Tibial artery (tissue), 4 donors: ENCODE data around the gene EREG.

Experiments
- DNase-seq, 2 donors: peaks; one replicate each; pipeline ENCODE4 v3.0.0-alpha.2; 2019
- H3K27ac ChIP-seq, 2 donors: fragments of 200-600 bp; sonication (generic) in 1 of 2; 1 replicate in 1 of 2; 2 replicates in 1 of 2; pipeline ENCODE4 v1.5.1; 2018 to 2019; ENCODE audit warnings: mild to moderate bottlenecking in 1 of 2
- H3K27me3 ChIP-seq, 2 donors: fragments of 200-600 bp; sonication (generic) in 1 of 2; one replicate each; pipeline versions ENCODE4 v1.5.1 to v1.6.0; 2016 to 2019
- H3K36me3 ChIP-seq, 3 donors: fragments of 200-600 bp; sonication (generic) in 2 of 3; one replicate each; pipeline ENCODE4 v1.5.1; 2016 to 2019; ENCODE audit warnings: mild to moderate bottlenecking in 2 of 3
- H3K4me1 ChIP-seq, 4 donors: fragments of 200-600 bp; sonication (generic) in 2 of 4; 1 replicate in 3 of 4; 2 replicates in 1 of 4; pipeline ENCODE4 v1.5.1; 2016 to 2019
- H3K4me3 ChIP-seq, 2 donors: fragments of 200-600 bp; sonication (generic) in 1 of 2; 1 replicate in 1 of 2; 2 replicates in 1 of 2; pipeline ENCODE4 v1.5.1; 2018 to 2019; ENCODE audit warnings: mild to moderate bottlenecking in 2 of 2
- H3K9me3 ChIP-seq, 3 donors: fragments of 200-600 bp; sonication (generic) in 1 of 3; one replicate each; pipeline ENCODE4 v1.5.1; 2016 to 2019
- CTCF ChIP-seq, 2 experiments: fragments of 200-600 bp in 1 of 2; fragments of 450-650 bp in 1 of 2; IDR thresholded peaks; one replicate each; pipeline ENCODE4 v1.5.1; 2017 to 2019; ENCODE audit warnings: antibody characterized with exemption in 2 of 2, mild to moderate bottlenecking in 1 of 2, moderate library complexity in 1 of 2
- intact Hi-C: fragments of 100-400 bp; cut with DNase I; formaldehyde crosslinking; loops from one replicate; pipeline ENCODE4 v1.15.0; 2023; ENCODE audit warnings: low total_unique reads

The EREG gene

GRCh38 chr4:74319470-74319869, 45.5 kb upstream of the EREG start:
- TF ChIP-seq CTCF (IDR thresholded peaks at IDR 0.05), result no peak
- Histone ChIP-seq H3K4me3 (no peak overlapping the region), H3K27ac (no peak overlapping the region), H3K9me3 (no peaks in the 10 kb centered on the region), H3K27me3 (no peaks in the 10 kb centered on the region), H3K4me1 (no peaks in the 10 kb centered on the region), H3K36me3 (no peaks in the 10 kb centered on the region)
- no peak for DNase-seq
- intact Hi-C loops, result no loop called here

- Histone ChIP-seq H3K36me3 (no peaks in the 10 kb centered on the region), H3K4me1 (no peaks in the 10 kb centered on the region), H3K9me3 (no peaks in the 10 kb centered on the region), H3K4me3 (no peak overlapping the region), H3K27ac (no peak overlapping the region), H3K27me3 (no peaks in the 10 kb centered on the region)
- TF ChIP-seq CTCF (IDR thresholded peaks at IDR 0.05), result peak in 1 of 2 experiments; percentile 10
- DNase-seq, result no peak
- intact Hi-C loops, result no loop called here
Observed at GRCh38 chr4:74320559-74321118, 44.3 kb upstream of the EREG start.

GRCh38 chr4:74322301-74322700, 42.6 kb upstream of the EREG start:
- no peaks in the 10 kb centered on the region for H3K27me3 ChIP-seq
- H3K27ac ChIP-seq, result no peak overlapping the region
- H3K4me3 ChIP-seq, result no peak overlapping the region
- no peaks in the 10 kb centered on the region for H3K4me1 ChIP-seq
- no peak for TF ChIP-seq CTCF (IDR thresholded peaks at IDR 0.05)
- H3K9me3 ChIP-seq, result no peaks in the 10 kb centered on the region
- DNase-seq, result no peak
- intact Hi-C loops, result no loop called here
- no peaks in the 10 kb centered on the region for H3K36me3 ChIP-seq

- intact Hi-C loops, result no loop called here
Observed at GRCh38 chr4:74323663-74324062, 41.3 kb upstream of the EREG start.

GRCh38 chr4:74324262-74324661, 40.7 kb upstream of the EREG start:
- Histone ChIP-seq H3K4me3 (no peak overlapping the region), H3K36me3 (no peaks in the 10 kb centered on the region), H3K27ac (no peak overlapping the region), H3K9me3 (no peaks in the 10 kb centered on the region), H3K27me3 (no peaks in the 10 kb centered on the region), H3K4me1 (no peaks in the 10 kb centered on the region)
- no peak for TF ChIP-seq CTCF (IDR thresholded peaks at IDR 0.05)
- DNase-seq, result no peak
- intact Hi-C loops, result no loop called here

More at GRCh38 chr4:74323663-74324062, 41.3 kb upstream of the EREG start:
- no peak overlapping the region for H3K4me3 ChIP-seq
- no peaks in the 10 kb centered on the region for H3K9me3 ChIP-seq
- no peak overlapping the region for H3K27ac ChIP-seq
- TF ChIP-seq CTCF (IDR thresholded peaks at IDR 0.05), result no peak
- no peaks in the 10 kb centered on the region for H3K36me3 ChIP-seq
- H3K27me3 ChIP-seq, result no peaks in the 10 kb centered on the region
- H3K4me1 ChIP-seq, result no peaks in the 10 kb centered on the region
- DNase-seq, result no peak

- DNase-seq, result no peak
Observed at GRCh38 chr4:74325886-74326285, 39.1 kb upstream of the EREG start.

More at GRCh38 chr4:74325886-74326285, 39.1 kb upstream of the EREG start:
- H3K27me3 ChIP-seq, result no peaks in the 10 kb centered on the region
- no peaks in the 10 kb centered on the region for H3K36me3 ChIP-seq
- no peak overlapping the region for H3K27ac ChIP-seq
- H3K4me3 ChIP-seq, result no peak overlapping the region
- no peaks in the 10 kb centered on the region for H3K4me1 ChIP-seq
- TF ChIP-seq CTCF (IDR thresholded peaks at IDR 0.05), result no peak
- intact Hi-C loops, result no loop called here
- no peaks in the 10 kb centered on the region for H3K9me3 ChIP-seq
